Transverse colon (tissue), 1 donor: ENCODE results near the gene MPP1.
"Not testable (repeated sequence)": the region's sequence is repeated elsewhere in the genome, so short reads cannot be mapped to it uniquely, and the experiment has no call there.

ENCODE experiments used
- EP300 ChIP-seq: sonication (generic); formaldehyde crosslinking; IDR thresholded peaks from one replicate; pipeline ENCODE4 v1.6.1; 2017; ENCODE audit warnings: antibody characterized with exemption, low read depth
- POLR2A ChIP-seq: fragments of 450-650 bp; IDR thresholded peaks from one replicate; pipeline ENCODE4 v1.6.1; 2016; ENCODE audit warnings: antibody characterized with exemption, mild to moderate bottlenecking, moderate library complexity

DNA sequence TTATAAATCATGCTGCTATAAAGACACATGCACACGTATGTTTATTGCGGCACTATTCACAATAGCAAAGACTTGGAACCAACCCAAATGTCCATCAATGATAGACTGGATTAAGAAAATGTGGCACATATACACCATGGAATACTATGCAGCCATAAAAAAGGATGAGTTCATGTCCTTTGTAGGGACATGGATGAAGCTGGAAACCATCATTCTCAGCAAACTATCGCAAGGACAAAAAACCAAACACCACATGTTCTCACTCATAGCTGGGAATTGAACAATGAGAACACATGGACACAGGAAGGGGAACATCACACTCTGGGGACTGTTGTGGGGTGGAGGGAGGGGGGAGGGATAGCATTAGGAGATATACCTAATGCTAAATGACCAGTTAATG, 20.3 kb upstream of the MPP1 start:
- not testable (repeated sequence) for TF ChIP-seq POLR2A, EP300
